Nephron (organoid): ENCODE data around the gene WDR20.

Source experiments
- H3K27ac Mint-ChIP-seq, 3 experiments: 2 replicates each; pipeline ENCODE4 v1.8.0; 2020; ENCODE audit warnings: mixed read lengths in 3 of 3, mild to moderate bottlenecking in 2 of 3, moderate library complexity in 1 of 3
- H3K27me3 Mint-ChIP-seq: 2 replicates; pipeline ENCODE4 v1.8.0; 2021; ENCODE audit warnings: low read depth, mild to moderate bottlenecking, moderate library complexity, mixed read lengths
- H3K36me3 Mint-ChIP-seq: 2 replicates; pipeline ENCODE4 v1.8.0; 2020; ENCODE audit warnings: low read depth, mixed read lengths
- H3K4me1 Mint-ChIP-seq: 2 replicates; pipeline ENCODE4 v1.8.0; 2020; ENCODE audit warnings: mixed read lengths
- H3K4me3 Mint-ChIP-seq, 3 experiments: 2 replicates each; pipeline ENCODE4 v1.8.0; 2020; ENCODE audit warnings: mild to moderate bottlenecking in 3 of 3, mixed read lengths in 3 of 3, moderate library complexity in 2 of 3
- H3K9me3 Mint-ChIP-seq: 2 replicates; pipeline ENCODE4 v1.8.0; 2020; ENCODE audit warnings: mixed read lengths
- CTCF ChIP-seq, 3 experiments: fragments of 200-600 bp; sonication (generic); IDR thresholded peaks; one replicate each; pipeline ENCODE4 v1.5.0; 2021; ENCODE audit warnings: antibody characterized with exemption in 3 of 3; ENCODE audit not compliant: unreplicated experiment in 3 of 3

The WDR20 gene

GRCh38 chr14:102157346-102157745 lies 17.6 kb downstream of the WDR20 start:
- Mint-ChIP-seq H3K27ac (peak overlapping the region in 2 of 3 experiments; percentile 4 to 33), H3K27me3 (no peaks in the 10 kb centered on the region)

GRCh38 chr14:102158797-102159196 lies 19.1 kb downstream of the WDR20 start:
- no peak for TF ChIP-seq CTCF (IDR thresholded peaks at IDR 0.05; ENCODE audit: unreplicated experiment in 3 of 3)
- H3K9me3 Mint-ChIP-seq = no peaks in the 10 kb centered on the region
- H3K27me3 Mint-ChIP-seq = no peaks in the 10 kb centered on the region
- H3K4me1 Mint-ChIP-seq = peaks cover 34% of the 10 kb centered on the region
- H3K27ac Mint-ChIP-seq = peak overlapping the region in 2 of 3 experiments; percentile 13 to 33
- no peak overlapping the region for H3K4me3 Mint-ChIP-seq
- peaks cover under 1% of the 10 kb centered on the region for H3K36me3 Mint-ChIP-seq

More at GRCh38 chr14:102157346-102157745, 17.6 kb downstream of the WDR20 start:
- no peaks in the 10 kb centered on the region for H3K9me3 Mint-ChIP-seq
- H3K4me3 Mint-ChIP-seq = no peak overlapping the region
- H3K4me1 Mint-ChIP-seq = peaks cover 34% of the 10 kb centered on the region
- TF ChIP-seq CTCF (IDR thresholded peaks at IDR 0.05; ENCODE audit: unreplicated experiment in 3 of 3) = no peak
- peaks cover 14% of the 10 kb centered on the region for H3K36me3 Mint-ChIP-seq

- peaks cover 7% of the 10 kb centered on the region for H3K36me3 Mint-ChIP-seq
- TF ChIP-seq CTCF (IDR thresholded peaks at IDR 0.05; ENCODE audit: unreplicated experiment in 3 of 3) = no peak
- no peaks in the 10 kb centered on the region for H3K27me3 Mint-ChIP-seq
- H3K27ac Mint-ChIP-seq = no peak overlapping the region
- peaks cover 35% of the 10 kb centered on the region for H3K4me1 Mint-ChIP-seq
- H3K9me3 Mint-ChIP-seq = no peaks in the 10 kb centered on the region
- H3K4me3 Mint-ChIP-seq = no peak overlapping the region
Observed at GRCh38 chr14:102159841-102160240, 20.1 kb downstream of the WDR20 start.

DNA sequence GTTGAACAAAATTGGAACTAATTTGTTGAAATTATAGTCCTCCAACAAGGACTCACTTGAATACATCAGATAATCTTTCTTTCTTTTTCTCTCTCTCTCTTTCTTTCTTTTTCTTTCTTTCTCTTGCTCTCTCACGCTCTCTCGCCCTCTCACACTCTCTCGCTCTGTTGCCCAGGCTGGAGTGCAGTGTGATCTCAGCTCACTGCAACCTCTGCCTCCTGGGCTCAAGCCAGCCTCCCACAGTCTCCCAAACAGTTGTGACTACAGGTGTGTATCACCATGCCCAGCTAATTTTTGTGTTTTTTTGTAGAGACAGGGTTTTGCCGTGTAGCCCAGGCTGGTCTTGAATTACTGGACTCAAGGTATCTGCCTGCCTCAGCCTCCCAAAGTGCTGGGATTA lies 22.8 kb downstream of the WDR20 start:
- H3K9me3 Mint-ChIP-seq = no peaks in the 10 kb centered on the region
- no peak for TF ChIP-seq CTCF (IDR thresholded peaks at IDR 0.05; ENCODE audit: unreplicated experiment in 3 of 3)
- H3K27me3 Mint-ChIP-seq = no peaks in the 10 kb centered on the region
- peaks cover 7% of the 10 kb centered on the region for H3K36me3 Mint-ChIP-seq
- H3K4me1 Mint-ChIP-seq = peaks cover 45% of the 10 kb centered on the region
- H3K4me3 Mint-ChIP-seq = no peak overlapping the region
- H3K27ac Mint-ChIP-seq = no peak overlapping the region

DNA sequence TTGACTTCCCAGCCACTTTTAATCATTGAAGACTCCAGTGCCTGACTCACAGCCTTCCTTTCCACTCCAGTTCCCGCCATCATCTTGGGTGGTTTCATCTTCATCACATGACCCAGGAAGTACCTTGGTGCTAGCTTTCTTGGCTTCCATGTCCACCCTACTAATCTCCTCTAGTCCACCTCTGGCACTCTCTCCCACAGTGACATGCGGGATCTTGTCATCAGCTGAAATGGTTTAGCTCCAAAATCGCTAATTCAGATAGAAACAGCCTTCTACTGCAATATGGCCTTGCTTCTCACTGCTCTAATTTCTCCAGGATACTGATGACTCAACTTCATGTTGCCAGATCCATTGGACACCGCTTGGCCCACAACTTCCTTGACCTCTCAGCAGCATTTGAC lies 24.5 kb downstream of the WDR20 start:
- no peaks in the 10 kb centered on the region for H3K27me3 Mint-ChIP-seq
- H3K9me3 Mint-ChIP-seq = no peaks in the 10 kb centered on the region

More for the DNA sequence above, 24.5 kb downstream of the WDR20 start:
- no peak for TF ChIP-seq CTCF (IDR thresholded peaks at IDR 0.05; ENCODE audit: unreplicated experiment in 3 of 3)
- Mint-ChIP-seq H3K27ac (no peak overlapping the region), H3K36me3 (peaks cover 9% of the 10 kb centered on the region), H3K4me3 (no peak overlapping the region), H3K4me1 (peaks cover 48% of the 10 kb centered on the region)
